Measurements from ENCODE around the gene ANKDD1B. TPM values are rescaled to one million over a fixed set of nuclear protein-coding genes. Genes with fewer than 3 reads are reported as not detected.

ANKDD1B gene
- total and polyA plus RNA-seq, 2 of the 13 experiments (the other 11 are each of a cell fraction or from before 2014, with no cell fraction given), result 0.12 to 0.27 TPM

- no peak for TF ChIP-seq ZNF609 (CRISPR knock-in tag; IDR thresholded peaks at IDR 0.05; ENCODE audit: borderline replicate concordance)
- no peak for TF ChIP-seq IKZF1 (IDR thresholded peaks at IDR 0.05)
- no peak; the same call in 1 of the 2 replicates for TF ChIP-seq ZMAT3 (CRISPR knock-in tag; conservative IDR thresholded peaks at IDR 0.05)
- no peak for TF ChIP-seq RORA (CRISPR knock-in tag; IDR thresholded peaks at IDR 0.05)
- TF ChIP-seq ZNF775 (CRISPR knock-in tag; IDR thresholded peaks at IDR 0.05; ENCODE audit: borderline replicate concordance), result no peak
- peak; percentile 44; the same call in 1 of the 2 replicates for TF ChIP-seq YEATS2 (CRISPR knock-in tag; IDR thresholded peaks at IDR 0.05; ENCODE audit: borderline replicate concordance)
- no peak for TF ChIP-seq SIN3A (IDR thresholded peaks at IDR 0.05; ENCODE audit: borderline replicate concordance, low read depth, low read length)
- no peak for TF ChIP-seq TIGD3 (CRISPR knock-in tag; IDR thresholded peaks at IDR 0.05; ENCODE audit: borderline replicate concordance)
- no peak for TF ChIP-seq PHF5A (CRISPR knock-in tag; IDR thresholded peaks at IDR 0.05; ENCODE audit: low read depth, unreplicated experiment)
- TF ChIP-seq SIX4 (CRISPR knock-in tag; IDR thresholded peaks at IDR 0.05), result no peak
- TF ChIP-seq MYPOP (CRISPR knock-in tag; IDR thresholded peaks at IDR 0.05), result no peak
- no peak for TF ChIP-seq NFATC3 (CRISPR knock-in tag; IDR thresholded peaks at IDR 0.05)
- no peak for TF ChIP-seq MXD4 (CRISPR knock-in tag; IDR thresholded peaks at IDR 0.05)
- no peak for TF ChIP-seq ZNF296 (CRISPR knock-in tag; conservative IDR thresholded peaks at IDR 0.05)
- 0 out of 2 replicates have a peak, but pooled peaks have one; percentile 59 for TF ChIP-seq SMAD3 (CRISPR knock-in tag; IDR thresholded peaks at IDR 0.05)
- TF ChIP-seq ZNF597 (CRISPR knock-in tag; IDR thresholded peaks at IDR 0.05), result no peak
- no peak for TF ChIP-seq ZBTB2 (CRISPR knock-in tag; IDR thresholded peaks at IDR 0.05; ENCODE audit: low read depth)
- no peak for TF ChIP-seq SOX6 (IDR thresholded peaks at IDR 0.05)
- TF ChIP-seq SOX6 (CRISPR knock-in tag; IDR thresholded peaks at IDR 0.05), result peak; percentile 67; the same call in 1 of the 2 replicates
- peak; percentile 61; the same call in 1 of the 2 replicates for TF ChIP-seq ZNF331 (CRISPR knock-in tag; IDR thresholded peaks at IDR 0.05)
- no peak for TF ChIP-seq NR1H2 (CRISPR knock-in tag; IDR thresholded peaks at IDR 0.05; ENCODE audit: borderline replicate concordance, low read depth)
- no peak for TF ChIP-seq NCOA5 (CRISPR knock-in tag; IDR thresholded peaks at IDR 0.05)
Observed at GRCh38 chr5:75720882-75721281, 109.6 kb downstream of the ANKDD1B start (continued).
